SK-N-SH (cell line): ENCODE data around the gene VIPR2. TPM values are rescaled to one million over a fixed set of nuclear protein-coding genes. Genes with fewer than 3 reads are reported as not detected.

Source experiments
- CTCF ChIA-PET: fragments of 300-600, 350-600 bp; formaldehyde crosslinking; extraction: SDS; loops from one replicate; lab custom pipeline; 2021; lab: Yijun Ruan, JAX
- POLR2A ChIA-PET: fragments of 350-600 bp; sonication (Branson Sonifier 250); formaldehyde crosslinking; extraction: SDS; loops from one replicate; lab custom pipeline; 2020; ENCODE audit warnings: antibody characterized with exemption, inconsistent platforms; lab: Yijun Ruan, JAX
- DNase-seq: peaks from one replicate; pipeline ENCODE4 v3.0.0; 2012
- H2AFZ ChIP-seq: fragments of 200-600 bp; sonication (generic); 2 replicates; pipeline ENCODE4 v1.8.1; 2016; ENCODE audit warnings: antibody characterized with exemption, mild to moderate bottlenecking, low read depth
- H3F3A ChIP-seq: fragments of 200-600 bp; sonication (generic); replicated peaks from 2 replicates; pipeline ENCODE3; 2016; ENCODE audit warnings: antibody characterized with exemption, mild to moderate bottlenecking; ENCODE audit not compliant: insufficient read depth
- H3K27ac ChIP-seq, 2 experiments: fragments of 200-500 bp in 1 of 2; fragments of 200-600 bp in 1 of 2; sonication (Bioruptor generic) in 1 of 2; sonication (generic), shearing (Covaris generic) in 1 of 2; 2 replicates each; pipeline versions ENCODE4 v1.5.1 to v1.6.1; 2014 to 2016; ENCODE audit warnings: low read depth in 2 of 2, inconsistent platforms in 1 of 2, low read length in 1 of 2, mild to moderate bottlenecking in 1 of 2, mixed read lengths in 1 of 2
- H3K27me3 ChIP-seq: fragments of 200-600 bp; sonication (generic), shearing (Covaris generic); 2 replicates; pipeline ENCODE4 v1.6.1; 2016; ENCODE audit warnings: mixed run types; ENCODE audit not compliant: insufficient read depth
- H3K36me3 ChIP-seq, 2 experiments: fragments of 200-500 bp in 1 of 2; fragments of 200-600 bp in 1 of 2; sonication (Bioruptor generic) in 1 of 2; sonication (generic) in 1 of 2; replicated peaks in 1 of 2; 2 replicates each; pipeline versions ENCODE3 to v1.5.1; 2014 to 2016; ENCODE audit warnings: low read length in 1 of 2, mild to moderate bottlenecking in 1 of 2; ENCODE audit not compliant: insufficient read depth in 2 of 2, control insufficient read depth in 1 of 2
- H3K4me1 ChIP-seq, 2 experiments: fragments of 200-500 bp in 1 of 2; fragments of 200-600 bp in 1 of 2; sonication (Bioruptor generic) in 1 of 2; sonication (generic), shearing (Covaris generic) in 1 of 2; 2 replicates each; pipeline versions ENCODE4 v1.5.1 to v1.6.1; 2014 to 2016; ENCODE audit warnings: low read depth in 1 of 2, low read length in 1 of 2, mixed run types in 1 of 2; ENCODE audit not compliant: insufficient read depth in 2 of 2, control insufficient read depth in 1 of 2
- H3K4me2 ChIP-seq: fragments of 200-600 bp; sonication (generic), shearing (Covaris generic); 2 replicates; pipeline ENCODE4 v1.6.1; 2017; ENCODE audit warnings: mixed run types
- H3K4me3 ChIP-seq, 2 experiments: fragments of 200-500 bp in 1 of 2; fragments of 200-600 bp in 1 of 2; sonication (Bioruptor generic) in 1 of 2; sonication (generic), shearing (Covaris generic) in 1 of 2; 2 replicates each; pipeline versions ENCODE4 v1.5.1 to v1.8.1; 2014 to 2016; ENCODE audit warnings: low read depth in 2 of 2, inconsistent platforms in 1 of 2, low read length in 1 of 2, mild to moderate bottlenecking in 1 of 2, mixed read lengths in 1 of 2, moderate library complexity in 1 of 2
- H3K79me2 ChIP-seq: fragments of 200-600 bp; sonication (generic); 2 replicates; pipeline ENCODE4 v1.8.1; 2017; ENCODE audit warnings: mild to moderate bottlenecking; ENCODE audit not compliant: insufficient read depth
- H3K9ac ChIP-seq: fragments of 200-600 bp; sonication (generic); 2 replicates; pipeline ENCODE4 v1.6.1; 2017; ENCODE audit warnings: mixed run types
- H3K9me2 ChIP-seq: fragments of 200-600 bp; sonication (generic); 2 replicates; pipeline ENCODE4 v1.6.1; 2017; ENCODE audit warnings: mixed run types
- H3K9me3 ChIP-seq: fragments of 200-600 bp; sonication (generic); 2 replicates; pipeline ENCODE4 v1.6.1; 2017; ENCODE audit warnings: mixed run types, mild to moderate bottlenecking, moderate library complexity
- H4K20me1 ChIP-seq: fragments of 200-600 bp; sonication (generic); 2 replicates; pipeline ENCODE4 v1.6.1; 2017; ENCODE audit warnings: mild to moderate bottlenecking, mixed run types; ENCODE audit not compliant: insufficient read depth
- FOXJ3 ChIP-seq: sonication (generic); formaldehyde crosslinking; IDR thresholded peaks from 2 replicates; pipeline ENCODE4 v1.5.1; 2020; ENCODE audit warnings: mild to moderate bottlenecking, missing genetic modification reagents
- GATA2 ChIP-seq: sonication (generic); formaldehyde crosslinking; IDR thresholded peaks from 2 replicates; pipeline ENCODE4 v1.5.0; 2020; ENCODE audit warnings: mild to moderate bottlenecking, missing genetic modification reagents
- IRF3 ChIP-seq: fragments of 150-350 bp; IDR thresholded peaks from 2 replicates; pipeline ENCODE4 v1.6.1; 2016; ENCODE audit warnings: mild to moderate bottlenecking, low read depth, low read length
- PBX3 ChIP-seq: IDR thresholded peaks from 2 replicates; pipeline ENCODE4; 2012
- POLR2AphosphoS5 ChIP-seq: IDR thresholded peaks from 2 replicates; pipeline ENCODE4 v1.6.1; 2012; ENCODE audit warnings: low read depth, low read length
- RAD21 ChIP-seq: IDR thresholded peaks from 2 replicates; pipeline ENCODE4 v1.6.1; 2012; ENCODE audit warnings: mild to moderate bottlenecking, low read length
- RCOR1 ChIP-seq: fragments of 150-350 bp; IDR thresholded peaks from 2 replicates; pipeline ENCODE4 v1.6.1; 2017; ENCODE audit warnings: antibody characterized with exemption, low read length
- REST ChIP-seq: IDR thresholded peaks from 2 replicates; pipeline ENCODE4 v1.6.1; 2012; ENCODE audit warnings: mild to moderate bottlenecking, low read depth, low read length, moderate library complexity
- TAF1 ChIP-seq: IDR thresholded peaks from 2 replicates; pipeline ENCODE4 v1.6.1; 2012; ENCODE audit warnings: low read depth, mild to moderate bottlenecking, low read length, moderate library complexity, borderline replicate concordance
- YY1 ChIP-seq: IDR thresholded peaks from 2 replicates; pipeline ENCODE4 v1.4.0; 2012; ENCODE audit warnings: low read depth, mild to moderate bottlenecking
- WGBS: methylation state at CpG from one replicate; pipeline ENCODE4 v1.1.6; 2017; ENCODE audit warnings: low lambda C conversion rate; 5-methylcytosine and 5-hydroxymethylcytosine counted together
- polyA plus RNA-seq, 3 experiments: library from polyadenylated mRNA; depleted of rRNA; stranded (reverse); fragments of >200 nt; gene quantifications; 2 replicates each; pipeline ENCODE4 v1.2.3, GENCODE V29; 2012
- TF ChIP-seq, protein P1 (sequence below): IDR thresholded peaks from 2 replicates; pipeline ENCODE4 v1.4.0; 2012; ENCODE audit warnings: low read depth, borderline replicate concordance

Gene VIPR2
- polyA plus RNA-seq, 1 of the 3 experiments (the other 2 are of a cell fraction): not detected

- Histone ChIP-seq H2AFZ (no peak overlapping the region), H3K27me3 (no peaks in the 10 kb centered on the region), H3K27ac (no peak overlapping the region), H3K4me1 (peaks cover 0 to 6% of the 10 kb centered on the region in 2 experiments; a peak in 1 of 4 replicates), H3K9me2 (no peaks in the 10 kb centered on the region), H3K9ac (no peak overlapping the region), H3K79me2 (no peaks in the 10 kb centered on the region), H3K36me3 (no peaks in the 10 kb centered on the region), H4K20me1 (no peaks in the 10 kb centered on the region), H3K4me3 (no peak overlapping the region), H3F3A (no peaks in the 10 kb centered on the region), H3K4me2 (no peak overlapping the region), H3K9me3 (no peaks in the 10 kb centered on the region)
- TF ChIP-seq RCOR1: no peak
- no peak for TF ChIP-seq GATA2
- TF ChIP-seq REST: no peak
- TF ChIP-seq YY1: no peak
- TF ChIP-seq, protein P1, sequence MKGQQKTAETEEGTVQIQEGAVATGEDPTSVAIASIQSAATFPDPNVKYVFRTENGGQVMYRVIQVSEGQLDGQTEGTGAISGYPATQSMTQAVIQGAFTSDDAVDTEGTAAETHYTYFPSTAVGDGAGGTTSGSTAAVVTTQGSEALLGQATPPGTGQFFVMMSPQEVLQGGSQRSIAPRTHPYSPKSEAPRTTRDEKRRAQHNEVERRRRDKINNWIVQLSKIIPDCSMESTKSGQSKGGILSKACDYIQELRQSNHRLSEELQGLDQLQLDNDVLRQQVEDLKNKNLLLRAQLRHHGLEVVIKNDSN: no peak
- no peak for TF ChIP-seq RAD21
- no peak for TF ChIP-seq TAF1
- no peak for TF ChIP-seq FOXJ3 (CRISPR knock-in tag)
- TF ChIP-seq PBX3: no peak
- no peak for TF ChIP-seq POLR2AphosphoS5
- TF ChIP-seq IRF3: no peak
- POLR2A ChIA-PET: no interaction called here
- CTCF ChIA-PET: interaction anchor here (1.0 to 1.2 kb wide), 2 partner anchors 31 to 218 kb away, joined by 3 read pairs; no protein-coding TSS in a partner anchor
- no peak for DNase-seq
- 77% methylated on average over 43 of the region's 44 CpGs for WGBS
Measured at GRCh38 chr7:159061674-159062212, 82.9 kb downstream of the VIPR2 start.
